Activated T-cell treated with anti-CD3 and anti-CD28 coated beads for 4 hours (primary cell): ENCODE measurements around the gene PES1.
"Not testable (repeated sequence)": the region's sequence is repeated elsewhere in the genome, so short reads cannot be mapped to it uniquely, and the experiment has no call there.

ENCODE experiments used
- DNase-seq: peaks from one replicate; pipeline ENCODE4 v3.0.0-alpha.2; 2020

PES1 gene

GRCh38 chr22:30574095-30574981 is 17.4 kb downstream of the PES1 start, which contains the start of gene GAL3ST1:
TSS of gene GAL3ST1 (minus strand) at chr22:30574665. CDS start at chr22:30557392, 17,273 bp downstream.
- DNase-seq, result no peak

GRCh38 chr22:30573594-30574094 is 18.1 kb downstream of the PES1 start:
- DNase-seq, result no peak

GRCh38 chr22:30572840-30573593 is 18.7 kb downstream of the PES1 start:
- DNase-seq, result no peak

GRCh38 chr22:30572210-30572609 is 19.5 kb downstream of the PES1 start:
- no peak for DNase-seq

GRCh38 chr22:30569674-30570202 is 22.0 kb downstream of the PES1 start:
- no peak for DNase-seq

GRCh38 chr22:30568137-30568805 is 23.4 kb downstream of the PES1 start:
- DNase-seq, result no peak

- not testable (repeated sequence) for DNase-seq
Measured at GRCh38 chr22:30567277-30567676, 24.4 kb downstream of the PES1 start.

- DNase-seq, result no peak
Measured at GRCh38 chr22:30566125-30566524, 25.6 kb downstream of the PES1 start.

GRCh38 chr22:30565341-30565740 is 26.4 kb downstream of the PES1 start:
- no peak for DNase-seq

- DNase-seq, result no peak
Measured at GRCh38 chr22:30564761-30565119, 27.0 kb downstream of the PES1 start.

- DNase-seq, result no peak
Measured at GRCh38 chr22:30564045-30564760, 27.5 kb downstream of the PES1 start.

GRCh38 chr22:30562366-30562765 is 29.3 kb downstream of the PES1 start:
- DNase-seq, result no peak

- DNase-seq, result no peak
Measured at GRCh38 chr22:30561402-30562189, 30.1 kb downstream of the PES1 start.

- DNase-seq, result not testable (repeated sequence)
Measured at GRCh38 chr22:30560643-30561202, 31.0 kb downstream of the PES1 start.

- no peak for DNase-seq
Measured at GRCh38 chr22:30559889-30560288, 31.8 kb downstream of the PES1 start.

GRCh38 chr22:30557243-30557642 is 34.5 kb downstream of the PES1 start:
- no peak for DNase-seq

- DNase-seq, result no peak
Measured at GRCh38 chr22:30556388-30556787, 35.3 kb downstream of the PES1 start.

- no peak for DNase-seq
Measured at GRCh38 chr22:30555282-30556210, 36.2 kb downstream of the PES1 start.

GRCh38 chr22:30553971-30554370 is 37.7 kb downstream of the PES1 start:
- no peak for DNase-seq

GRCh38 chr22:30552719-30553118 is 39.0 kb downstream of the PES1 start:
- DNase-seq, result no peak
